Caco-2 (cell line): Measurements from ENCODE around the gene NKX2-3. TPM values are rescaled to one million over a fixed set of nuclear protein-coding genes. Genes with fewer than 3 reads are reported as not detected.

ENCODE experiments used
- BruUV-seq: library from RNA; stranded (reverse); fragments of 400-500 nt; replicated peaks from 2 replicates; lab custom pipeline; 2021; lab: Mats Ljungman, UMichigan
- CTCF ChIA-PET: fragments of 300-600 bp; sonication (Branson Sonifier 250); formaldehyde crosslinking; loops from one replicate; lab custom pipeline; 2022; ENCODE audit warnings: antibody characterized with exemption; lab: Charles Lee
- POLR2A ChIA-PET: fragments of 300-600 bp; sonication (Branson Sonifier 250); formaldehyde crosslinking; loops from one replicate; lab custom pipeline; 2022; ENCODE audit warnings: antibody characterized with exemption; lab: Charles Lee
- DNase-seq, 2 experiments: peaks; one replicate each; pipeline versions ENCODE4 v3.0.0 to v3.0.0-alpha.2; 2020 to 2022
- H3K27me3 ChIP-seq: replicated peaks from 2 replicates; pipeline ENCODE4 v1.6.0; 2011; ENCODE audit warnings: low read length; ENCODE audit not compliant: control insufficient read depth, insufficient read depth
- H3K36me3 ChIP-seq: 2 replicates; pipeline ENCODE4 v1.5.1; 2011; ENCODE audit warnings: low read length; ENCODE audit not compliant: control insufficient read depth, insufficient read depth
- H3K4me1 ChIP-seq: fragments of 250-450 bp; sonication (Bioruptor Pico); 2 replicates; pipeline ENCODE4 v1.5.1; 2020; ENCODE audit warnings: mild to moderate bottlenecking
- H3K4me3 ChIP-seq: 2 replicates; pipeline ENCODE4 v1.5.1; 2011; ENCODE audit warnings: low read depth, mild to moderate bottlenecking, control low read depth, low read length
- H3K9me3 ChIP-seq: fragments of 250-450 bp; sonication (Bioruptor Pico); 2 replicates; pipeline ENCODE4 v1.5.1; 2020; ENCODE audit warnings: mild to moderate bottlenecking, moderate library complexity
- H3K27ac Mint-ChIP-seq: one replicate; pipeline ENCODE4 v1.8.0; 2022; ENCODE audit warnings: mixed read lengths; ENCODE audit not compliant: unreplicated experiment
- H3K27me3 Mint-ChIP-seq: one replicate; pipeline ENCODE4 v1.8.0; 2022; ENCODE audit warnings: mixed read lengths; ENCODE audit not compliant: insufficient read depth, unreplicated experiment
- H3K36me3 Mint-ChIP-seq: one replicate; pipeline ENCODE4 v1.8.0; 2022; ENCODE audit warnings: mild to moderate bottlenecking, mixed read lengths; ENCODE audit not compliant: insufficient read depth, unreplicated experiment
- H3K4me1 Mint-ChIP-seq: one replicate; pipeline ENCODE4 v1.8.0; 2022; ENCODE audit warnings: low read depth, mixed read lengths; ENCODE audit not compliant: unreplicated experiment
- H3K4me3 Mint-ChIP-seq: one replicate; pipeline ENCODE4 v1.8.0; 2022; ENCODE audit warnings: mild to moderate bottlenecking, moderate library complexity, mixed read lengths; ENCODE audit not compliant: unreplicated experiment
- H3K9me3 Mint-ChIP-seq: one replicate; pipeline ENCODE4 v1.8.0; 2022; ENCODE audit warnings: mixed read lengths; ENCODE audit not compliant: unreplicated experiment
- intact Hi-C: fragments of 100-400 bp; cut with micrococcal nuclease; formaldehyde crosslinking; loops from one replicate; pipeline ENCODE4 v1.10.0; 2022; ENCODE audit not compliant: unreplicated experiment
- total RNA-seq: library from RNA; stranded (reverse); gene quantifications from 2 replicates; pipeline ENCODE4 v1.2.3, GENCODE V29; 2022
- TF ChIP-seq, protein P1 (sequence below), 2 experiments: fragments of 200-600 bp in 1 of 2; IDR thresholded peaks; 1 replicate in 1 of 2; 2 replicates in 1 of 2; pipeline versions ENCODE4 v1.5.1 to v1.8.0; 2011 to 2022; ENCODE audit warnings: antibody characterized with exemption in 1 of 2, control low read depth in 1 of 2, inconsistent platforms in 1 of 2, low read depth in 1 of 2, low read length in 1 of 2, mild to moderate bottlenecking in 1 of 2, moderate library complexity in 1 of 2; ENCODE audit not compliant: insufficient read depth in 1 of 2, severe bottlenecking in 1 of 2, unreplicated experiment in 1 of 2

Gene NKX2-3
- total RNA-seq, 1 experiment from 2014 or later: 0.43 TPM

DNA sequence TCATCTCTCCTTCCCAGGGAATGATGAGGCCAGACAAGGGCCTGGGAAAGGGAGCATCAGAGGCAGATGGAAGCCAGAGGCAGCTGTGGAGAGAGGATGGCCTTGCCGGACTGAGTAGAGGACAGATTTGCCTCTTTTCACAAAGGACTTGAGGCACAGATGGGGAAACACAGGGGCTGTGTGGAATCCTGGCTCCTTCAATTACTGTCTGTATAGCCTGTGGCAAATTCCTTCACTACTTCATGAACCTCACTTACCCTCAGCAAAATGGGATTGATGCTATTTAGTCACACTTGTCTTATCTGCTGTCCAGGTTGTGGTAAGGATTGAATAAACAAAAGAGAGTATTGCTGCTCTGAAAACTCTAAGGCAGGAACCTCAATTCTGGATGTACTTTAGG, 47.2 kb downstream of the NKX2-3 start:
- H3K27me3 ChIP-seq: no peaks in the 10 kb centered on the region
- Mint-ChIP-seq H3K36me3 (no peaks in the 10 kb centered on the region), H3K27ac (no peak overlapping the region), H3K4me3 (no peak overlapping the region), H3K9me3 (no peaks in the 10 kb centered on the region), H3K27me3 (no peaks in the 10 kb centered on the region), H3K4me1 (no peaks in the 10 kb centered on the region)
- BruUV-seq: no TSS peak
- H3K4me3 ChIP-seq: no peak overlapping the region
- ChIA-PET CTCF (interaction anchor here (0.9 kb wide), 1 partner anchor 21 kb away, joined by 3 read pairs; no protein-coding TSS in a partner anchor), POLR2A (no interaction called here)
- H3K9me3 ChIP-seq: no peaks in the 10 kb centered on the region
- TF ChIP-seq, protein P1, sequence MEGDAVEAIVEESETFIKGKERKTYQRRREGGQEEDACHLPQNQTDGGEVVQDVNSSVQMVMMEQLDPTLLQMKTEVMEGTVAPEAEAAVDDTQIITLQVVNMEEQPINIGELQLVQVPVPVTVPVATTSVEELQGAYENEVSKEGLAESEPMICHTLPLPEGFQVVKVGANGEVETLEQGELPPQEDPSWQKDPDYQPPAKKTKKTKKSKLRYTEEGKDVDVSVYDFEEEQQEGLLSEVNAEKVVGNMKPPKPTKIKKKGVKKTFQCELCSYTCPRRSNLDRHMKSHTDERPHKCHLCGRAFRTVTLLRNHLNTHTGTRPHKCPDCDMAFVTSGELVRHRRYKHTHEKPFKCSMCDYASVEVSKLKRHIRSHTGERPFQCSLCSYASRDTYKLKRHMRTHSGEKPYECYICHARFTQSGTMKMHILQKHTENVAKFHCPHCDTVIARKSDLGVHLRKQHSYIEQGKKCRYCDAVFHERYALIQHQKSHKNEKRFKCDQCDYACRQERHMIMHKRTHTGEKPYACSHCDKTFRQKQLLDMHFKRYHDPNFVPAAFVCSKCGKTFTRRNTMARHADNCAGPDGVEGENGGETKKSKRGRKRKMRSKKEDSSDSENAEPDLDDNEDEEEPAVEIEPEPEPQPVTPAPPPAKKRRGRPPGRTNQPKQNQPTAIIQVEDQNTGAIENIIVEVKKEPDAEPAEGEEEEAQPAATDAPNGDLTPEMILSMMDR (IDR thresholded peaks at IDR 0.05; ENCODE audit: insufficient read depth in 1 of 2, low read depth in 1 of 2, low read length in 1 of 2, severe bottlenecking in 1 of 2, unreplicated experiment in 1 of 2): no peak
- intact Hi-C loops: no loop called here
- no peak for DNase-seq
- H3K4me1 ChIP-seq: 0 out of 2 replicates have a peak, but pooled peaks cover 6% of the 10 kb centered on the region
- H3K36me3 ChIP-seq: no peaks in the 10 kb centered on the region

DNA sequence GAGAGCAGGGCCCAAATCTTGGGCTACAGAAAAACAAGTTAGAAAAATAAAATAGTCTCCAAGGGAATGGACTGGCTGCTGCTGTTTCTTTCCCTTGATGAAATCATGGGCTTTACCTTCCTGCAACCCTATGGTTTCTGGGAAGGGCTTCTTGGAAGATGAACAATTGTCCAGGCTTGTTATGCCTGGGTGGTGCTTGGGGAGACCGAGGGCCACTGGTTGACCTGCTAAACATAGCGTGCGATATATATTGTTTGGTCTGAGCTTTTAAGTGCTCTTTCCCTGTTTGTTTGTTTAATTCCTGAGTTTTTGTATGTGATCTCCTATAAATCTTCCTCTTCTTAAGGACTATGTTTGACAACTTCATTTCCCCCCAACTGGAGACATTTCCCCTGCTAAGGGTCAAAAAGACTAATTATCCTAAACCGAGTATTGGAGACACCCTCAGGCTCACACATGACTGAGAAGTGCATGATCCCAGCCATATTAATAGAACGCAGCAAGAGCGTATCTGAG, 49.6 kb downstream of the NKX2-3 start:
- Mint-ChIP-seq H3K27ac (no peak overlapping the region), H3K9me3 (no peaks in the 10 kb centered on the region), H3K4me3 (no peak overlapping the region), H3K4me1 (no peaks in the 10 kb centered on the region), H3K36me3 (no peaks in the 10 kb centered on the region), H3K27me3 (no peaks in the 10 kb centered on the region)
- H3K4me1 ChIP-seq: 0 out of 2 replicates have a peak, but pooled peaks cover 6% of the 10 kb centered on the region
- no peaks in the 10 kb centered on the region for H3K36me3 ChIP-seq
- intact Hi-C loops: no loop called here
- no peaks in the 10 kb centered on the region for H3K9me3 ChIP-seq
- no peak for DNase-seq
- TF ChIP-seq, protein P1 (IDR thresholded peaks at IDR 0.05; ENCODE audit: insufficient read depth in 1 of 2, low read depth in 1 of 2, low read length in 1 of 2, severe bottlenecking in 1 of 2, unreplicated experiment in 1 of 2): no peak
- H3K4me3 ChIP-seq: no peak overlapping the region
- ChIA-PET POLR2A (no interaction called here), CTCF (no interaction called here)
- no peaks in the 10 kb centered on the region for H3K27me3 ChIP-seq
- no TSS peak for BruUV-seq

DNA sequence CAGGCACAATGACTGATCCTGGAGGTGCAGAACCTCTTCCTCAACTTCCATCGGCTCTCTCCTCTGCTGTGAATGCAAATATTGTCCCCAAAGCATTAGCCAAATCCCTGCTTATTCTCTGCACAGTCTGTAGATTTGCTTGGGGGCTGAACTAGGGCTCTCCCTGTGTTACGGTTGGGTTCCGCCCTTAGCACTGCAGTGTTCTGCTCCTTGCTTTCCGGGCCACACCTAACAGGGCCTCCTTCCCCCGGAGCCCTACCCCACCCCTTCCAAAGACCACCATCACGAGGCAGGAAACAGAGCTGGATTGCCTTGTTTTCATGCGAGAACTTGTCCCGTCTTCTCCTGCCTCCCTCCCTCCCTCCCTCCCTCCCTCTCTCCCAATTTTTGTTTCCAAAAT, 50.9 kb downstream of the NKX2-3 start:
- ChIA-PET CTCF (no interaction called here), POLR2A (no interaction called here)
- H3K36me3 Mint-ChIP-seq: no peaks in the 10 kb centered on the region
- BruUV-seq: no TSS peak
- TF ChIP-seq, protein P1 (IDR thresholded peaks at IDR 0.05; ENCODE audit: insufficient read depth in 1 of 2, low read depth in 1 of 2, low read length in 1 of 2, severe bottlenecking in 1 of 2, unreplicated experiment in 1 of 2): no peak
- H3K4me1 Mint-ChIP-seq: no peaks in the 10 kb centered on the region
- no peak for DNase-seq
- no peaks in the 10 kb centered on the region for H3K9me3 Mint-ChIP-seq
- Histone ChIP-seq H3K27me3 (no peaks in the 10 kb centered on the region), H3K4me1 (0 out of 2 replicates have a peak, but pooled peaks cover 6% of the 10 kb centered on the region), H3K36me3 (no peaks in the 10 kb centered on the region), H3K9me3 (no peaks in the 10 kb centered on the region), H3K4me3 (no peak overlapping the region)
- H3K27ac Mint-ChIP-seq: no peak overlapping the region
- no peak overlapping the region for H3K4me3 Mint-ChIP-seq
- no peaks in the 10 kb centered on the region for H3K27me3 Mint-ChIP-seq
- intact Hi-C loops: no loop called here

Other genes with a start within 250 kb of the NKX2-3 start
- not detected in 2 replicates for gene CNNM1, start 203.6 kb upstream of the NKX2-3 start, total RNA-seq
- gene GOT1, start 102.3 kb upstream of the NKX2-3 start, total RNA-seq: 58.5 and 59.8 TPM in 2 replicates
- gene SLC25A28, start 87.5 kb downstream of the NKX2-3 start, total RNA-seq: 33.8 and 36.7 TPM in 2 replicates
- 35.5 and 36.0 TPM in 2 replicates for gene ENTPD7, start 126.6 kb downstream of the NKX2-3 start, total RNA-seq
- gene COX15, start 199.2 kb downstream of the NKX2-3 start, total RNA-seq: 47.6 and 50.2 TPM in 2 replicates
- gene CUTC, start 199.3 kb downstream of the NKX2-3 start, total RNA-seq: 27.6 and 30.1 TPM in 2 replicates
- 128 and 129 TPM in 2 replicates for gene ABCC2, start 249.7 kb downstream of the NKX2-3 start, total RNA-seq